ENCODE results near the gene CXCL3.
A peak's percentile ranks its signal among the peaks of the same experiment; 100 is the strongest.

Gene CXCL3

DNA sequence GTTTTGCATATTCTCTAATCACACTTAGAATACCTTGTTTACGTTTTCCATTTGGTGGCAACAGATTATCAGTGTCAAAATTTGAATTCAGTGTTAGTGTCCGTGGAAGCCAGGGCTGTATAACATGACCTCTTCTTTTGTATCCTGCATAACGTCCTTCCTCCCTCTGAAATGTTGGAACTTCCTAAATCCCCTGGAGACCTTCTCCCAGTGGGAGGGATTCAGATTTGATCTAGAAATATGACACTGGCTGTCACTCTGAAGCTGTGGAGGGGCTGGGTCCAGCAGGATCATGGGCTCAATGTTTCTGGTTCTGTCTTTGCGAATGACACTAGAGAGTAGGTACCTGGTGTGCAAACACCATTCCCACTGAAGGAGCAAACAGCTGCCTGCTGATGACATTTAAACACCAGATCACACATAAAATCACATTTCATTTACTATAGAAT, 850 bp upstream of the CXCL3 start:
- no peak for TF ChIP-seq CTCF (IDR thresholded peaks at IDR 0.05)
- H3K27me3 ChIP-seq (ENCODE audit: control insufficient read depth, insufficient read depth, low read length) = no peaks in the 10 kb centered on the region
- peak overlapping the region; percentile 77 for H2AFZ ChIP-seq
- peak overlapping the region; percentile 79 for H3K4me3 ChIP-seq (ENCODE audit: low read depth, low read length)
- no peak overlapping the region for H3K27ac ChIP-seq
- H3K79me2 ChIP-seq = no peaks in the 10 kb centered on the region
- no peak overlapping the region for H3K9ac ChIP-seq
- H3K36me3 ChIP-seq (ENCODE audit: control insufficient read depth, insufficient read depth, low read length) = no peaks in the 10 kb centered on the region
- no peaks in the 10 kb centered on the region for H3K4me1 ChIP-seq
- no peaks in the 10 kb centered on the region for H3K9me3 ChIP-seq (ENCODE audit: control insufficient read depth, low read length)
- peak overlapping the region; percentile 96 for H3K4me2 ChIP-seq (ENCODE audit: low read length)

DNA sequence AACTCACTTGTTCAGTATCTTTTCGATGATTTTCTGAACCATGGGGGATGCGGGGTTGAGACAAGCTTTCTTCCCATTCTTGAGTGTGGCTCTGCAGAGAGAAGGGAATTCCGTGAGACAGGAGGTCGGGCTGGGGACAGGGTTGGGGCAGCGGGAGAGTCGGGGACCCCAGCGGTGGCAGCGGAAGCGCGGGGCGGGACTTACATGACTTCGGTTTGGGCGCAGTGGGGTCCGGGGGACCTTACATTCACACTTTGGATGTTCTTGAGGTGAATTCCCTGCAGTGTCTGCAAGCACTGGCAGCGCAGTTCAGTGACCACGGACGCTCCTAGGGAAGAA, 434 bp downstream of the CXCL3 start:
- peak overlapping the region; percentile 96 for H3K4me2 ChIP-seq (ENCODE audit: low read length)
- no peak overlapping the region for H3K9ac ChIP-seq
- H3K79me2 ChIP-seq = no peaks in the 10 kb centered on the region
- no peaks in the 10 kb centered on the region for H3K36me3 ChIP-seq (ENCODE audit: control insufficient read depth, insufficient read depth, low read length)
- H3K27me3 ChIP-seq (ENCODE audit: control insufficient read depth, insufficient read depth, low read length) = no peaks in the 10 kb centered on the region
- H3K9me3 ChIP-seq (ENCODE audit: control insufficient read depth, low read length) = no peaks in the 10 kb centered on the region
- TF ChIP-seq CTCF (IDR thresholded peaks at IDR 0.05) = no peak
- H3K4me3 ChIP-seq (ENCODE audit: low read depth, low read length) = peak overlapping the region; percentile 79
- H3K4me1 ChIP-seq = no peaks in the 10 kb centered on the region
- H3K27ac ChIP-seq = no peak overlapping the region
- H2AFZ ChIP-seq = peak overlapping the region; percentile 77

DNA sequence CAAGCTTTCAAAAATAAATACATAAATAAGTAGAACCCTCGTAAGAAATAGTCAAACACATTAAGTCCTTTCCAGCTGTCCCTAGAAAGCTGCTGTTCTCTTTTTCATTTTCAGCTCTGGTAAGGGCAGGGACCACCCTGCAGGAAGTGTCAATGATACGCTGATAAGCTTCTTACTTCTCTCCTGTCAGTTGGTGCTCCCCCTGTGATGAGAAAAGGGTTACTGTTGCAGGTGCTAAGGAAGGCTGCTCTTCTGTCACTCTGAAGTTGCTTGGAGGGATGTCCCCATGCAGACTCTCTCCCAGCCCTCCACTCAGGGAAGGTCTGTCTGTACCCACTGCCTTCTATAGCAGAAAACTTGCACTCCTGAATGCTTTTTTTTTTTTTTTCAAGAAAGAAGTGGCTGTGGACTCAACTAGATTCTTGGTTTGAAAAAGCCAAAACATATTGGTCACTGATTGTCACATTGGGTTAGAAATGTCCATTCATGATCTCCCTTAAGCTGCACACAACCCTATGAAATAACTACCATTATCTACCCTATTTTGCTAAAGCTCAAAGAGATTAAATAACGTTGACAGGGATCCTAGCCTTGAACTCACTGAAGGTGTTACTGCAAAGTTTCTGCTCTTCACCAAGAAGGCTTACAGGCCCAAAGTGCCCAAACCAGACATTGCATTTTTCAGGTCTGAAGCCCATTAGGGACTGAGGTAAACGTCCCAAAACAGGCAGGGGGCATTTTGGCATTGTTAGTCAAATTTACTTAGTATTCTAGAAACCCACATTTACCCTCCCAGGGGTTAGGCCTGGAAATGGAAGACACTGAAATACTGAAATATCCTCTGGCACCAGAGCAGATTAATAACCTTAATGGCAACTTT, 1.2 kb downstream of the CXCL3 start:
- Histone ChIP-seq H3K9me3 (ENCODE audit: control insufficient read depth, low read length) (no peaks in the 10 kb centered on the region), H3K4me3 (ENCODE audit: low read depth, low read length) (no peak overlapping the region), H3K79me2 (no peaks in the 10 kb centered on the region), H3K4me1 (no peaks in the 10 kb centered on the region), H3K27me3 (ENCODE audit: control insufficient read depth, insufficient read depth, low read length) (no peaks in the 10 kb centered on the region), H3K36me3 (ENCODE audit: control insufficient read depth, insufficient read depth, low read length) (no peaks in the 10 kb centered on the region), H3K27ac (no peak overlapping the region), H3K9ac (no peak overlapping the region), H2AFZ (no peak overlapping the region), H3K4me2 (ENCODE audit: low read length) (no peak overlapping the region)
- TF ChIP-seq CTCF (IDR thresholded peaks at IDR 0.05) = no peak

GRCh38 chr4:74033739-74034138, 4.8 kb downstream of the CXCL3 start:
- H2AFZ ChIP-seq = no peak overlapping the region
- TF ChIP-seq CTCF (IDR thresholded peaks at IDR 0.05) = no peak
- H3K9ac ChIP-seq = no peak overlapping the region
- H3K36me3 ChIP-seq (ENCODE audit: control insufficient read depth, insufficient read depth, low read length) = no peaks in the 10 kb centered on the region
- no peaks in the 10 kb centered on the region for H3K4me1 ChIP-seq
- H3K27me3 ChIP-seq (ENCODE audit: control insufficient read depth, insufficient read depth, low read length) = no peaks in the 10 kb centered on the region
- H3K9me3 ChIP-seq (ENCODE audit: control insufficient read depth, low read length) = peaks cover 2% of the 10 kb centered on the region
- no peak overlapping the region for H3K4me3 ChIP-seq (ENCODE audit: low read depth, low read length)
- no peak overlapping the region for H3K4me2 ChIP-seq (ENCODE audit: low read length)
- H3K79me2 ChIP-seq = no peaks in the 10 kb centered on the region
- H3K27ac ChIP-seq = no peak overlapping the region

GRCh38 chr4:74032064-74032463, 6.4 kb downstream of the CXCL3 start:
- Histone ChIP-seq H3K27ac (no peak overlapping the region), H3K9ac (no peak overlapping the region), H3K9me3 (ENCODE audit: control insufficient read depth, low read length) (peaks cover 5% of the 10 kb centered on the region), H3K4me2 (ENCODE audit: low read length) (no peak overlapping the region), H3K79me2 (no peaks in the 10 kb centered on the region), H2AFZ (no peak overlapping the region), H3K36me3 (ENCODE audit: control insufficient read depth, insufficient read depth, low read length) (no peaks in the 10 kb centered on the region), H3K4me1 (no peaks in the 10 kb centered on the region), H3K27me3 (ENCODE audit: control insufficient read depth, insufficient read depth, low read length) (no peaks in the 10 kb centered on the region), H3K4me3 (ENCODE audit: low read depth, low read length) (no peak overlapping the region)
- TF ChIP-seq CTCF (IDR thresholded peaks at IDR 0.05) = no peak
